Tibial nerve (tissue), 4 donors: ENCODE results near the gene MAPK1. TPM values are rescaled to one million over a fixed set of nuclear protein-coding genes. Genes with fewer than 3 reads are reported as not detected.
"Not testable (repeated sequence)": the region's sequence is repeated elsewhere in the genome, so short reads cannot be mapped to it uniquely, and the experiment has no call there.

ENCODE experiments used
- DNase-seq, 2 donors: peaks; one replicate each; pipeline ENCODE4 v3.0.0-alpha.2; 2019; ENCODE audit warnings: low spot score in 2 of 2
- H3K27ac ChIP-seq, 4 donors: fragments of 200-600 bp; sonication (generic) in 3 of 4; one replicate each; pipeline ENCODE4 v1.5.1; 2017 to 2019; ENCODE audit warnings: mild to moderate bottlenecking in 1 of 4
- H3K27me3 ChIP-seq, 2 donors: fragments of 200-600 bp; sonication (generic) in 1 of 2; one replicate each; pipeline versions ENCODE4 v1.5.1 to v1.6.0; 2017 to 2019
- H3K36me3 ChIP-seq, 3 donors: fragments of 200-600 bp; sonication (generic); one replicate each; pipeline ENCODE4 v1.5.1; 2018 to 2019
- H3K4me1 ChIP-seq, 4 donors: fragments of 200-600 bp; sonication (generic) in 3 of 4; one replicate each; pipeline ENCODE4 v1.5.1; 2017 to 2019
- H3K4me3 ChIP-seq, 4 donors: fragments of 200-600 bp; sonication (generic) in 3 of 4; one replicate each; pipeline ENCODE4 v1.5.1; 2017 to 2019; ENCODE audit warnings: mild to moderate bottlenecking in 1 of 4, moderate library complexity in 1 of 4
- H3K9me3 ChIP-seq, 4 donors: fragments of 200-600 bp; sonication (generic) in 3 of 4; one replicate each; pipeline ENCODE4 v1.5.1; 2017 to 2019
- EP300 ChIP-seq, 2 donors: sonication (generic); formaldehyde crosslinking; IDR thresholded peaks; one replicate each; pipeline ENCODE4 v1.6.1; 2017; ENCODE audit warnings: antibody characterized with exemption in 2 of 2, mild to moderate bottlenecking in 1 of 2
- POLR2A ChIP-seq, 2 donors: fragments of 450-650 bp; IDR thresholded peaks; one replicate each; pipeline ENCODE4 v1.6.1; 2017; ENCODE audit warnings: antibody characterized with exemption in 2 of 2, mild to moderate bottlenecking in 2 of 2, moderate library complexity in 2 of 2
- WGBS, 2 donors: methylation state at CpG; one replicate each; pipeline ENCODE4 v1.1.5; 2018; 5-methylcytosine and 5-hydroxymethylcytosine counted together
- total RNA-seq, 4 donors: library from RNA; depleted of rRNA; stranded (reverse); fragments of >200 nt; gene quantifications; one replicate each; pipeline ENCODE4 v1.1.0, GENCODE V29; 2016
- TF ChIP-seq, protein P1 (sequence below), 5 experiments: fragments of 200-600 bp in 3 of 5; fragments of 450-650 bp in 2 of 5; sonication (generic) in 3 of 5; IDR thresholded peaks; one replicate each; pipeline ENCODE4 v1.5.1; 2016 to 2019; ENCODE audit warnings: antibody characterized with exemption in 5 of 5, mild to moderate bottlenecking in 3 of 5, moderate library complexity in 2 of 5

MAPK1 gene
- total RNA-seq, 4 donors from 2014 or later = 58.1 to 95.3 (median 73.1) TPM

DNA sequence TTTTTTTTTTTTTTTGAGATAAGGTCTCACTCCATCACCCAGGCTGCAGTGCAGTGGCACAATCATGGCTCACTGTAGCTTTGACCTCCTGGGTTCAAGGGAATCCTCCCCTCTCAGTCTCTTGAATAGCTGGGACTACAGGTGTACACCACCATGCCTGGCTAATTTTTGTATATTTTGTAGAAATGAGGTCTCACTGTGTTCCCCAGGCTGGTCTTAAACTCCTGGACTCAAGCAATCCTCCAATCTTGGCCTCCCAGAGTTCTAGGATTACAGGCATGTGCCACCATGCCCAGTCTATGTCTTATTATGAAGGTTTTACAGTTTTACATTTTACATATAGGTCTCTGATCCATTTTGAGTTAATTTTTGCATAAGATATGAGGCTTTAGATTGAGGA is 20.4 kb upstream of the MAPK1 start:
- no peak for TF ChIP-seq EP300 (IDR thresholded peaks at IDR 0.05)
- no peak for TF ChIP-seq POLR2A (IDR thresholded peaks at IDR 0.05)
- no peaks in the 10 kb centered on the region for H3K9me3 ChIP-seq
- H3K27me3 ChIP-seq = no peaks in the 10 kb centered on the region
- H3K36me3 ChIP-seq = no peaks in the 10 kb centered on the region
- H3K27ac ChIP-seq = no peak overlapping the region
- no peak overlapping the region for H3K4me3 ChIP-seq
- no peaks in the 10 kb centered on the region for H3K4me1 ChIP-seq
- no peak for DNase-seq

DNA sequence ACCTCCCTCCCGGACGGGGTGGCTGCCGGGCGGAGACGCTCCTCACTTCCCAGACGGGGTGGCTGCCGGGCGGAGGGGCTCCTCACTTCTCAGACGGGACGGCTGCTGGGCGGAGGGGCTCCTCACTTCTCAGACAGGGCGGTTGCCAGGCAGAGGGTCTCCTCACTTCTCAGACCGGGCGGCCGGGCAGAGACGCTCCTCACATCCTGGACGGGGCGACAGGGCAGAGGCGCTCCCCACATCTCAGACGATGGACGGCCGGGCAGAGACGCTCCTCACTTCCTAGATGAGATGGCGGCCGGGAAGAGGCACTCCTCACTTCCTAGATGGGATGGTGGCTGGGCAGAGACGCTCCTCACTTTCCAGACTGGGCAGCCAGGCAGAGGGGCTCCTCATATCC is 16.5 kb upstream of the MAPK1 start:
- not testable (repeated sequence) for H3K9me3 ChIP-seq, H3K4me3 ChIP-seq, H3K27me3 ChIP-seq, H3K4me1 ChIP-seq, H3K27ac ChIP-seq, DNase-seq, H3K36me3 ChIP-seq
- 96 to 100% methylated on average over 1 to 11 of the region's 26 CpGs for WGBS, 2 donors

DNA sequence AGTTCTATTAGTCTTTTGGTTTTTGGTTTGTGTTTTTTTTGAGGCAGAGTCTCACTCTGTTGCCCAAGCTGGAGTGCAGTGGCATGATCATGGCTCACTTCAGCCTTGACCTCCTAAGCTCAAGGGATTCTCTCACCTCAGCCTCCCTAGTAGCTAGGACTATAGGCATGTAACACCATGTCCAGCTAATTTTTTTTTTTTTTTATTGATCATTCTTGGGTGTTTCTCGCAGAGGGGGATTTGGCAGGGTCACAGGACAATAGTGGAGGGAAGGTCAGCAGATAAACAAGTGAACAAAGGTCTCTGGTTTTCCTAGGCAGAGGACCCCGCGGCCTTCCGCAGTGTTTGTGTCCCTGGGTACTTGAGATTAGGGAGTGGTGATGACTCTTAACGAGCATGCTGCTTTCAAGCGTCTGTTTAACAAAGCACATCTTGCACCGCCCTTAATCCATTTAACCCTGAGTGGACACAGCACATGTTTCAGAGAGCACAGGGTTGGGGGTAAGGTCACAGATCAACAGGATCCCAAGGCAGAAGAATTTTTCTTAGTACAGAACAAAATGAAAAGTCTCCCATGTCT is 15.4 kb upstream of the MAPK1 start:
- DNase-seq, H3K4me1 ChIP-seq, H3K4me3 ChIP-seq, H3K27me3 ChIP-seq, H3K9me3 ChIP-seq, H3K36me3 ChIP-seq, H3K27ac ChIP-seq: not testable (repeated sequence)
- 49 to 75% methylated on average over 1 to 3 of the region's 7 CpGs for WGBS, 2 donors

DNA sequence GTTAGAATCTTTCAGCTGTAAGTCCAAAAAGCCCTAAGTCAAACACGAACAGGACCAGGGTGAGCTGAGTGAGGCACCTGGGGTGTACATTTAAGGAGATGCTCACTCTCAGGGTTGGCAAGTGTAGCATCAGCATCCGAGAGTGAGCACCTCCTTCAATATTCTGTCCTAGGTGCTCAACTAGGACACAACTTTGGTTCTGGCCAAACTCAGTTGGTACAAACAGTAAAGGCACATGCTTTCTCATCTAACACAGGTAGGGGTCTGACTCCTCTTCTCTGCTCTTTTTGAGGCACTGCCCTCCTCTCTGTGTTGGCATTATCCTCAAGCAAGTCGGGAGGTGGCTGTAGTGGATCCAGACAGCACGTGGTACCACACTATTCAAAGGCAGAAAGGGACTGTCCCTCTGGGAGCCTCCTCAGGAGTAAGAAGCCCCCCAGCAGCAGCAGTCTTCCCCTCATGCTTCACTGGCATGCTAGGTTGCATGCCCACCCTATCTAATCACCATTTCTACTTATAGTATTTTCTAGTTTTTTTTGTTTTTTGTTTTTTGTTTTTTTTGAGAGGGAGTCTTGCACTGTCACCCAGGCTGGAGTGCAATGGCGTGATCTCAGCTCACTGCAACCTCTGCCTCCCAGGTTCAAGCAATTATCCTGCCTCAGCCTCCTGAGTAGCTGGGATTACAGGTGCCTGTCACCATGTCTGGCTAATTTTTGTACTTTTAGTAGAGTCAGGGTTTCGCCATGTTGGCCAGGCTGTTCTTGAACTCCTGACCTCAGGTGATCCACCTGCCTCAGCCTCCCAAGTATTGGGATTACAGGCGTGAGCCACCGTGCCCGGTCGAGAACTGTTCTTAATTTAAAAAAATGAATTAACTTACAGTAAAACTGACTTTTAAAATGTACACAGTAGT is 14.7 kb upstream of the MAPK1 start:
- no peak for DNase-seq
- TF ChIP-seq, protein P1, sequence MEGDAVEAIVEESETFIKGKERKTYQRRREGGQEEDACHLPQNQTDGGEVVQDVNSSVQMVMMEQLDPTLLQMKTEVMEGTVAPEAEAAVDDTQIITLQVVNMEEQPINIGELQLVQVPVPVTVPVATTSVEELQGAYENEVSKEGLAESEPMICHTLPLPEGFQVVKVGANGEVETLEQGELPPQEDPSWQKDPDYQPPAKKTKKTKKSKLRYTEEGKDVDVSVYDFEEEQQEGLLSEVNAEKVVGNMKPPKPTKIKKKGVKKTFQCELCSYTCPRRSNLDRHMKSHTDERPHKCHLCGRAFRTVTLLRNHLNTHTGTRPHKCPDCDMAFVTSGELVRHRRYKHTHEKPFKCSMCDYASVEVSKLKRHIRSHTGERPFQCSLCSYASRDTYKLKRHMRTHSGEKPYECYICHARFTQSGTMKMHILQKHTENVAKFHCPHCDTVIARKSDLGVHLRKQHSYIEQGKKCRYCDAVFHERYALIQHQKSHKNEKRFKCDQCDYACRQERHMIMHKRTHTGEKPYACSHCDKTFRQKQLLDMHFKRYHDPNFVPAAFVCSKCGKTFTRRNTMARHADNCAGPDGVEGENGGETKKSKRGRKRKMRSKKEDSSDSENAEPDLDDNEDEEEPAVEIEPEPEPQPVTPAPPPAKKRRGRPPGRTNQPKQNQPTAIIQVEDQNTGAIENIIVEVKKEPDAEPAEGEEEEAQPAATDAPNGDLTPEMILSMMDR (IDR thresholded peaks at IDR 0.05) = no peak
- TF ChIP-seq EP300 (IDR thresholded peaks at IDR 0.05) (no peak), POLR2A (IDR thresholded peaks at IDR 0.05) (no peak)

DNA sequence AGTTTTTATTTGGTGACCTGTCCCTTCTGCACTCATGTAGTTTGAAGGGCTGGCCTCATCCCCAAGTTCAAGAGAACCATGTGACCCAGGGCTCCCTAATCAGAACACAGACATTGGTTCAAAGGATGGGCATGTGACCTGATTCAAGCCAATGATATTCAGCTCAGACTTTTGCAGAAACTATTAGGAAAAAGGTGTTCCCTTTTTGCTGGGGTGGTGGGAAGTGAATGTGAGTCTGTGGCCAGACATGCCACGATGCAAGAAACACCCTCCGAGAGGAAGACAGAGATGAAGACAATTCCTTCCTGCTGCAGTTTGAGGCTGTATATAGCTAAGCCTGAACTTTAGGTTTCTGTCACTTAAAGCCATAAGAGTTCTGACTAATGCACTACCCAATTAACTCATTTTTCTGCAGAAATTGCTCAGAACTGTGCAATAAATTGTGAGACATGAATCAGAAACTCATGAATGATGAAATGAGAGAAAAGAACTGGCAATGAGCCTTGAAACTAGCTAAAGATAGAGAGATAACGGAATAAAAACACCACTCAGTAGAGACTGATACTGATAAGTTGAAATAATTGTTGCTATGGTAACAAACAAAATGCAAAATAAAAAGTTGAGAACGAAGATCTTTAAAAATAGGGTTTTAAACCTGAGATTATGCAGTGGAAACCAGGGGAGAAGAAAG is 9.2 kb upstream of the MAPK1 start:
- 65 to 67% methylated on average over 4 of the region's 4 CpGs for WGBS, 2 donors
- DNase-seq = no peak
- no peaks in the 10 kb centered on the region for H3K27me3 ChIP-seq
- H3K9me3 ChIP-seq = no peaks in the 10 kb centered on the region
- no peak overlapping the region for H3K4me3 ChIP-seq
- H3K4me1 ChIP-seq = no peaks in the 10 kb centered on the region
- no peak for TF ChIP-seq EP300 (IDR thresholded peaks at IDR 0.05)
- TF ChIP-seq POLR2A (IDR thresholded peaks at IDR 0.05) = no peak
- TF ChIP-seq, protein P1 (IDR thresholded peaks at IDR 0.05) = no peak
- H3K36me3 ChIP-seq = no peaks in the 10 kb centered on the region
- no peak overlapping the region for H3K27ac ChIP-seq

More for the DNA sequence above, 14.7 kb upstream of the MAPK1 start:
- H3K4me1 ChIP-seq = no peaks in the 10 kb centered on the region
- no peaks in the 10 kb centered on the region for H3K27me3 ChIP-seq
- no peaks in the 10 kb centered on the region for H3K36me3 ChIP-seq
- 83 to 86% methylated on average over 10 of the region's 10 CpGs for WGBS, 2 donors
- H3K9me3 ChIP-seq = no peaks in the 10 kb centered on the region
- H3K27ac ChIP-seq = no peak overlapping the region
- H3K4me3 ChIP-seq = no peak overlapping the region

DNA sequence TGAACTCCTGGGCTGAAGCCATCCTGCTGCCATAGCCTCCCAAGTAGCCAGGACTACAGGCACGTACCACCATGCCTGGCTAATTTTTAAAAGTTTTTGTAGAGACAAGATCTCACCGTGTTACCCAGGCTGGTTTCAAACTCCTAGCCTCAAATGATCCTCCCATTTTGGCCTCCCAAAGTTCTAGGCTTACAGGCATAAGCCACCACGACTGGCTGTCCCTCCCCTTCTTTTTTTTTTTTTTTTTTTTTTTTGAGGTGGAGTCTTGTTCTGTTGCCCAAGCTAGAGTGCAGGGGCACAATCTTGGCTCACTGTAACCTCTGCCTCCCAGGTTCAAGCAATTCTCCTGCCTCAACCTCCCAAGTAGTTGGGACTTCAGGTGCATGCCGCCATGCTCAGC is 7.5 kb upstream of the MAPK1 start:
- H3K27ac ChIP-seq, H3K27me3 ChIP-seq, H3K4me3 ChIP-seq, H3K4me1 ChIP-seq, H3K9me3 ChIP-seq, H3K36me3 ChIP-seq, DNase-seq: not testable (repeated sequence)
- 83 to 87% methylated on average over 4 of the region's 4 CpGs for WGBS, 2 donors

DNA sequence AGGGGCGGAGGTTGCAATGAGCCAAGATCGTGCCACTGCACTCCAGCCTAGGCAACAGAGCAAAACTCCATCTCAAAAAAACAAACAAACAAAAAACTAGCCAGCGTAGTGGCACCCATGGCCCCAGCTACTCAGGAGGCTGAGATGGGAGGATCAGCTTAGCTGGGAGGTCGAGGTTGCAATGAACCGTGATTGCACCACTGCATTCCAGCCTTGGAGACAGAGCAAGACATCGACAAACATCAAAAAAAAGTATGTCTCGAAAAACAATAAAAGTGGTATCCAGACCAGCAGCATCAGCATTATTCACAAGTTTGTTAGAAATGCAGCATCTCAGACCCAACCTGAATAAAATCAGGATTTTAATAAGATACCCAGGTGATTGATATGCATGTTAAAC is 6.2 kb upstream of the MAPK1 start:
- no peaks in the 10 kb centered on the region for H3K27me3 ChIP-seq
- H3K4me1 ChIP-seq = peaks cover 0 to 2% (median 0%) of the 10 kb centered on the region in 4 donors
- H3K4me3 ChIP-seq = no peak overlapping the region
- no peak overlapping the region for H3K27ac ChIP-seq
- no peak for DNase-seq
- no peak for TF ChIP-seq EP300 (IDR thresholded peaks at IDR 0.05)
- 93 to 94% methylated on average over 7 of the region's 7 CpGs for WGBS, 2 donors
- H3K9me3 ChIP-seq = no peaks in the 10 kb centered on the region
- no peaks in the 10 kb centered on the region for H3K36me3 ChIP-seq

DNA sequence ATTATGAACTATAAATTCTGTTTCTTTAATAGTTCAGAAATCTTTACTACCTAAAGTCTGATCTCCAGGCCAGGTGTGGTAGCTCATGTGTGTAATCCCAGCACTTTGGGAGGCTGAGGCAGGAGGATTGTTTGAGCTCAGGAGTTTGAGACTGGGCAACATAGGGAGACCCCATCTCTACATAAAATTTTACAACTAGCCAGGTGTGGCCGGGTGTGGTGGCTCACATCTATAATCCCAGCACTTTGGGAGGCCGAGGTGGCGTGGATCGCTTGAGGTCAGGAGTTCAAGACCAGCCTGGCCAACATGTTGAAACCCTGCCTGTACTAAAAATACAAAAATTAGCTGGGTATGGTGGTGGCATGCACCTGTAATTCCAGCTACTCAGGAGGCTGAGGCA is 5.3 kb upstream of the MAPK1 start:
- not testable (repeated sequence) for H3K36me3 ChIP-seq, H3K9me3 ChIP-seq, H3K4me3 ChIP-seq, H3K27me3 ChIP-seq, H3K27ac ChIP-seq, H3K4me1 ChIP-seq, DNase-seq
- WGBS, 2 donors = 95 to 97% methylated on average over 4 of the region's 4 CpGs
